Measurements from ENCODE around the gene ARL10.
A peak's percentile ranks its signal among the peaks of the same experiment; 100 is the strongest.

ARL10 gene

GRCh38 chr5:176388003-176388443 lies 22.7 kb downstream of the ARL10 start (continued):
- TF ChIP-seq ZNF174 (tag by site-specific recombination; IDR thresholded peaks at IDR 0.05) = no peak
- no peak for TF ChIP-seq MZF1 (tag by site-specific recombination; IDR thresholded peaks at IDR 0.05; ENCODE audit: borderline replicate concordance)
- TF ChIP-seq ZNF501 (tag by site-specific recombination; IDR thresholded peaks at IDR 0.05) = no peak
- no peak for TF ChIP-seq ZFHX2 (tag by site-specific recombination; conservative IDR thresholded peaks at IDR 0.05)
- no peak for TF ChIP-seq GLIS2 (tag by site-specific recombination; IDR thresholded peaks at IDR 0.05)
- no peak for TF ChIP-seq ZNF146 (tag by site-specific recombination; IDR thresholded peaks at IDR 0.05)
- TF ChIP-seq ZNF639 (tag by site-specific recombination; IDR thresholded peaks at IDR 0.05) = no peak
- no peak for TF ChIP-seq ZNF114 (tag by site-specific recombination; IDR thresholded peaks at IDR 0.05)
- TF ChIP-seq ZNF19 (tag by site-specific recombination; IDR thresholded peaks at IDR 0.05; ENCODE audit: low read depth) = no peak
- no peak for TF ChIP-seq ZNF16 (tag by site-specific recombination; IDR thresholded peaks at IDR 0.05; ENCODE audit: low read depth)
- TF ChIP-seq ZFP37 (tag by site-specific recombination; IDR thresholded peaks at IDR 0.05) = no peak
- TF ChIP-seq ZNF561 (tag by site-specific recombination; IDR thresholded peaks at IDR 0.05; ENCODE audit: borderline replicate concordance) = no peak
- TF ChIP-seq, protein P1, sequence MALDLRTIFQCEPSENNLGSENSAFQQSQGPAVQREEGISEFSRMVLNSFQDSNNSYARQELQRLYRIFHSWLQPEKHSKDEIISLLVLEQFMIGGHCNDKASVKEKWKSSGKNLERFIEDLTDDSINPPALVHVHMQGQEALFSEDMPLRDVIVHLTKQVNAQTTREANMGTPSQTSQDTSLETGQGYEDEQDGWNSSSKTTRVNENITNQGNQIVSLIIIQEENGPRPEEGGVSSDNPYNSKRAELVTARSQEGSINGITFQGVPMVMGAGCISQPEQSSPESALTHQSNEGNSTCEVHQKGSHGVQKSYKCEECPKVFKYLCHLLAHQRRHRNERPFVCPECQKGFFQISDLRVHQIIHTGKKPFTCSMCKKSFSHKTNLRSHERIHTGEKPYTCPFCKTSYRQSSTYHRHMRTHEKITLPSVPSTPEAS (tag by site-specific recombination; IDR thresholded peaks at IDR 0.05) = no peak
- TF ChIP-seq ZNF510 (tag by site-specific recombination; IDR thresholded peaks at IDR 0.05; ENCODE audit: insufficient replicate concordance) = no peak
- TF ChIP-seq EGR2 (tag by site-specific recombination; IDR thresholded peaks at IDR 0.05; ENCODE audit: low read depth) = no peak
- peak; percentile 72 for TF ChIP-seq ZNF341 (tag by site-specific recombination; IDR thresholded peaks at IDR 0.05; ENCODE audit: low read depth)
- no peak for TF ChIP-seq ZNF555 (tag by site-specific recombination; conservative IDR thresholded peaks at IDR 0.05)
- no peak for TF ChIP-seq OSR2 (tag by site-specific recombination; IDR thresholded peaks at IDR 0.05)

- no peaks in the 10 kb centered on the region for H3K4me1 ChIP-seq (ENCODE audit: control insufficient read depth, insufficient read depth, low read length)
- ChIA-PET CTCF (no interaction called here), POLR2A (interaction anchor here (0.7 to 2.2 kb wide), 5 partner anchors 14 to 155 kb away, joined by 3 to 6 read pairs (median 3); partner anchors contain the start of gene KIAA1191)
- H3K36me3 ChIP-seq (ENCODE audit: control insufficient read depth in 2 of 2, insufficient read depth in 1 of 2, low read length in 2 of 2) = peaks cover 0 to 71% of the 10 kb centered on the region in 2 experiments; a peak in 2 of 3 replicates
- peak within 1 kb of the TSS; percentile 75 for H3K27ac ChIP-seq (ENCODE audit: extremely low read depth, low read depth, low read length)
- peak within 1 kb of the TSS; percentile 67 for H3K4me3 ChIP-seq (ENCODE audit: low read depth, low read length)
- no peaks in the 10 kb centered on the region for H3K9me3 ChIP-seq (ENCODE audit: control insufficient read depth, insufficient read depth, low read depth, low read length)
- no peak for TF ChIP-seq ZNF140 (tag by site-specific recombination; IDR thresholded peaks at IDR 0.05)
- TF ChIP-seq ZNF350 (tag by site-specific recombination; IDR thresholded peaks at IDR 0.05) = no peak
- no peak for TF ChIP-seq ZNF791 (tag by site-specific recombination; IDR thresholded peaks at IDR 0.05)
- TF ChIP-seq ZBTB1 (tag by site-specific recombination; IDR thresholded peaks at IDR 0.05) = 0 out of 2 replicates have a peak, but pooled peaks have one; percentile 63
- TF ChIP-seq, protein P2, sequence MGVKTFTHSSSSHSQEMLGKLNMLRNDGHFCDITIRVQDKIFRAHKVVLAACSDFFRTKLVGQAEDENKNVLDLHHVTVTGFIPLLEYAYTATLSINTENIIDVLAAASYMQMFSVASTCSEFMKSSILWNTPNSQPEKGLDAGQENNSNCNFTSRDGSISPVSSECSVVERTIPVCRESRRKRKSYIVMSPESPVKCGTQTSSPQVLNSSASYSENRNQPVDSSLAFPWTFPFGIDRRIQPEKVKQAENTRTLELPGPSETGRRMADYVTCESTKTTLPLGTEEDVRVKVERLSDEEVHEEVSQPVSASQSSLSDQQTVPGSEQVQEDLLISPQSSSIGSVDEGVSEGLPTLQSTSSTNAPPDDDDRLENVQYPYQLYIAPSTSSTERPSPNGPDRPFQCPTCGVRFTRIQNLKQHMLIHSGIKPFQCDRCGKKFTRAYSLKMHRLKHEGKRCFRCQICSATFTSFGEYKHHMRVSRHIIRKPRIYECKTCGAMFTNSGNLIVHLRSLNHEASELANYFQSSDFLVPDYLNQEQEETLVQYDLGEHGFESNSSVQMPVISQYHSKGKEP (tag by site-specific recombination; IDR thresholded peaks at IDR 0.05) = no peak
- TF ChIP-seq, protein P1 (tag by site-specific recombination; IDR thresholded peaks at IDR 0.05) = peak; percentile 77
- TF ChIP-seq, protein P3, sequence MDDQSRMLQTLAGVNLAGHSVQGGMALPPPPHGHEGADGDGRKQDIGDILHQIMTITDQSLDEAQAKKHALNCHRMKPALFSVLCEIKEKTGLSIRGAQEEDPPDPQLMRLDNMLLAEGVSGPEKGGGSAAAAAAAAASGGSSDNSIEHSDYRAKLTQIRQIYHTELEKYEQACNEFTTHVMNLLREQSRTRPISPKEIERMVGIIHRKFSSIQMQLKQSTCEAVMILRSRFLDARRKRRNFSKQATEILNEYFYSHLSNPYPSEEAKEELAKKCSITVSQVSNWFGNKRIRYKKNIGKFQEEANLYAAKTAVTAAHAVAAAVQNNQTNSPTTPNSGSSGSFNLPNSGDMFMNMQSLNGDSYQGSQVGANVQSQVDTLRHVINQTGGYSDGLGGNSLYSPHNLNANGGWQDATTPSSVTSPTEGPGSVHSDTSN (CRISPR knock-in tag; IDR thresholded peaks at IDR 0.05) = no peak; the same call in 1 of the 2 replicates
- no peak for TF ChIP-seq PRDM6 (tag by site-specific recombination; IDR thresholded peaks at IDR 0.05)
- TF ChIP-seq SCRT1 (tag by site-specific recombination; IDR thresholded peaks at IDR 0.05; ENCODE audit: borderline replicate concordance) = peak; percentile 50; the same call in 1 of the 2 replicates
- TF ChIP-seq ZFP69B (tag by site-specific recombination; IDR thresholded peaks at IDR 0.05) = peak; percentile 94
These were observed 23.3 kb downstream of the ARL10 start, which contains the start of the genes HIGD2A and NOP16 for GRCh38 chr5:176388444-176389134. TSS of gene HIGD2A (plus strand) at chr5:176388751. CDS start at chr5:176388820, 69 bp downstream. TSS of gene NOP16 (minus strand) at chr5:176388598. CDS start at chr5:176388539, 59 bp downstream.

Data from HEK293 (cell line).